ENCODE results near the gene OPN4. TPM values are rescaled to one million over a fixed set of nuclear protein-coding genes. Genes with fewer than 3 reads are reported as not detected.

OPN4 gene
- total RNA-seq, 2 donors from 2014 or later: 0.19 to 0.31 TPM

DNA sequence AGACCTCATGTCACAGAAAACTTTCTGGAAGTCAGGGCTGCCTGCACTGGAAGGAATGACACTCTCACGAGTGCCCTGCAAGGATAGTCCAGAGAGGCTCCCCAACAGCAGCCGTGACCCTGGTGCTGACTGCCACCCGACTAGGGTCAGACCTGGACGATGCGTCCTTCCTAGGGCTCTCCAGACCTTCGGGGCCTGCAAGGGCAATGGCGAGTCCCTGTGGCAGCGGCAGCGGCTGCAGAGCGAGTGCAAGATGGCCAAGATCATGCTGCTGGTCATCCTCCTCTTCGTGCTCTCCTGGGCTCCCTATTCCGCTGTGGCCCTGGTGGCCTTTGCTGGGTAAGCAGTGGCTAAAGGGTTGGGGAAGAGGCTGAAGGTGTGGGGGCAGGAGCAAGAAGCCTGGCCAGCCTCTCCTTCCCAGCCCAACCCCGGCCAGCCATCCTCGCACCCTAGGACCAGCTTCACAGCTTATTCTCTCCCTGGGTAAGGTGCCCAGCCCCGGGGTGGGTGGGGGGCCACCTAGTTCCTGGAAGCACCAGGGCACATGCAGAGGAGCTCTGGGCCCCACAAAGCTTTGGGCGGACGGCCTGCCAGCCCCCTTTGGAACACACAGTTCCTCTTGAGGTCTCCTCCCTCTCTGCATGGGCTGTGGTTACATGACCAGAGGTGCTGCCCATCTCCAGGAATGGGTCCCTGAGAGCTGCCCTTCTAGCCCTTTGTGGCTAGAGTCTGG is 5.5 kb downstream of the OPN4 start:
- peaks cover 0 to 62% of the 10 kb centered on the region in 2 donors for H3K4me1 ChIP-seq
- no peak for DNase-seq (ENCODE audit: low spot score)
- H3K27me3 ChIP-seq: no peaks in the 10 kb centered on the region
- no peak overlapping the region for H3K4me3 ChIP-seq
- H3K36me3 ChIP-seq: no peaks in the 10 kb centered on the region
- no peaks in the 10 kb centered on the region for H3K9me3 ChIP-seq
- TF ChIP-seq, protein P1, sequence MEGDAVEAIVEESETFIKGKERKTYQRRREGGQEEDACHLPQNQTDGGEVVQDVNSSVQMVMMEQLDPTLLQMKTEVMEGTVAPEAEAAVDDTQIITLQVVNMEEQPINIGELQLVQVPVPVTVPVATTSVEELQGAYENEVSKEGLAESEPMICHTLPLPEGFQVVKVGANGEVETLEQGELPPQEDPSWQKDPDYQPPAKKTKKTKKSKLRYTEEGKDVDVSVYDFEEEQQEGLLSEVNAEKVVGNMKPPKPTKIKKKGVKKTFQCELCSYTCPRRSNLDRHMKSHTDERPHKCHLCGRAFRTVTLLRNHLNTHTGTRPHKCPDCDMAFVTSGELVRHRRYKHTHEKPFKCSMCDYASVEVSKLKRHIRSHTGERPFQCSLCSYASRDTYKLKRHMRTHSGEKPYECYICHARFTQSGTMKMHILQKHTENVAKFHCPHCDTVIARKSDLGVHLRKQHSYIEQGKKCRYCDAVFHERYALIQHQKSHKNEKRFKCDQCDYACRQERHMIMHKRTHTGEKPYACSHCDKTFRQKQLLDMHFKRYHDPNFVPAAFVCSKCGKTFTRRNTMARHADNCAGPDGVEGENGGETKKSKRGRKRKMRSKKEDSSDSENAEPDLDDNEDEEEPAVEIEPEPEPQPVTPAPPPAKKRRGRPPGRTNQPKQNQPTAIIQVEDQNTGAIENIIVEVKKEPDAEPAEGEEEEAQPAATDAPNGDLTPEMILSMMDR (IDR thresholded peaks at IDR 0.05): no peak
- peak overlapping the region in 1 of 2 donors; percentile 91 for H3K27ac ChIP-seq

DNA sequence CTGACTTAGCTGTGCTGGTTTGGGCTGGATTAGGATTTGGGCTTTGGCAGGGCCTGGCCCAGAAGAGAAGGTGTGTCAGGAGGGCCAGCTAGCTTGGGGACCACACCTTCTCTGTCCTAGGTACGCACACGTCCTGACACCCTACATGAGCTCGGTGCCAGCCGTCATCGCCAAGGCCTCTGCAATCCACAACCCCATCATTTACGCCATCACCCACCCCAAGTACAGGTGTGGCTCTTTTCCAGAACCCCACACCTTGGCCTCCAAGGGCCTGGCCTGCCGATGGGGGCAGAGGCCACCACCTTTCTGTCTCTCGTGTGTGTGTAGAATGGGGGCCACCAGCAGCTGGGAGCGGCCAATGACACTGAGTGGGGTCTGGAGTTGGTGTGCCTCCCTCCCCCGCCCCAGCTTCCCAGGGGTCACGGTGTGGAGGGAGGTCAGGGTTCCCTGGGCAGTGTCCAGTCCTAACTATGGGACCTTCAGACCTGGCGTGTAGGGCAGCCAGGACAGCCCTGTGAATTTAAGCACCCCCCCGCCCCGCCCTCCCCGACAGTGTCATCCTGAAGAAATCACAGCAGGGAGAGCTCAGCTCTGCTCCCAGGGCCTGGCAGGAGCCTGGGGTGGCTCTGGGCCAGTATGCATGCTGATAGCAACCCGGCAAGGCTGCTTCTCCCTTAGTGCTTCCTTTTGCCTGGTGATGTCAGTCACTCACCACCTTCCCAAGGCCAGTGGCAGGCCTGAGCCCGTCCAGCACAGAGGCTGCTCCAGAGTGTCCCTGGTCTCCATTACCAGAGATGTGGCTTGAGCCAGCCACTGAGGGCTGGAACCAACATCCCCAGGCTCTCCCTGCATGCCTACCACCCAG is 7.0 kb downstream of the OPN4 start:
- no peak for DNase-seq (ENCODE audit: low spot score)
- Histone ChIP-seq H3K4me1 (peaks cover 0 to 77% of the 10 kb centered on the region in 2 donors), H3K4me3 (no peak overlapping the region), H3K9me3 (no peaks in the 10 kb centered on the region), H3K27me3 (no peaks in the 10 kb centered on the region), H3K36me3 (no peaks in the 10 kb centered on the region), H3K27ac (peak overlapping the region; percentile 91 to 98)
- TF ChIP-seq, protein P1 (IDR thresholded peaks at IDR 0.05): no peak

DNA sequence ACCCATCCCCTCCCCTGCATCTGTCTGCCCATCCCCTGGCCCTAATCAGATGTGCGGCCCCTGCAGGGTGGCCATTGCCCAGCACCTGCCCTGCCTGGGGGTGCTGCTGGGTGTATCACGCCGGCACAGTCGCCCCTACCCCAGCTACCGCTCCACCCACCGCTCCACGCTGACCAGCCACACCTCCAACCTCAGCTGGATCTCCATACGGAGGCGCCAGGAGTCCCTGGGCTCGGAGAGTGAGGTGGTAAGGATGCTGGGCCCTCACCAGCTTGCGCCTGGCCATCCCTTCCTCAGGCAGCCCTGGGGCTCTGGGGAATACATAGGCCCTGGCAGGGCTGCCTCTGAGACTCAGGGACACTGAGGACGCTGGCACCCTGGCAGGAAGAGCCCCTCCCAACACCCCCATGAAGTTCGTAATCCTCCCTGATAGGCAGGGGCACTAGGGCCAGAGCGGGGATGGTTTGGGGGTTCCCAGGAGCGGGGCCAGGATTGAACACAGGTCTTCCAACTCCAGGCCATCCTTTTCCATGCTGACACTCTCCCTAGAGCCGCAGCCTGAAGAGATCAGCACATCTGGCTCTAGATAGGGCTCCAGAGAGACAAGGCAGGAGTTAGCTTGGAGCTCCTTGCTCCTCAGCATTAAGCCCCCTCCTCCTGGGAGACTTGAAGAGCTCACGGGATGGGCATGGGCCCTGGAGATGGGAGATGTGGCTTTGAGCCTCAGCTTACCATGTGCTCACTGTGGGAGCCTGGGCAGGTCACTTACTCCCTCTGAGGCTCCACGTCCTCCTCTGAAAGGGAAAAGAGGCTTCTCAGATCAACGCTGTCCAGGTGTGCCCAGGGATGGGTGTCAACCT is 8.1 kb downstream of the OPN4 start:
- Histone ChIP-seq H3K27me3 (no peaks in the 10 kb centered on the region), H3K4me3 (no peak overlapping the region), H3K4me1 (peaks cover 0 to 87% of the 10 kb centered on the region in 2 donors), H3K9me3 (no peaks in the 10 kb centered on the region), H3K36me3 (no peaks in the 10 kb centered on the region), H3K27ac (peak overlapping the region; percentile 91 to 98)
- DNase-seq (ENCODE audit: low spot score): no peak
- TF ChIP-seq, protein P1 (IDR thresholded peaks at IDR 0.05): no peak

DNA sequence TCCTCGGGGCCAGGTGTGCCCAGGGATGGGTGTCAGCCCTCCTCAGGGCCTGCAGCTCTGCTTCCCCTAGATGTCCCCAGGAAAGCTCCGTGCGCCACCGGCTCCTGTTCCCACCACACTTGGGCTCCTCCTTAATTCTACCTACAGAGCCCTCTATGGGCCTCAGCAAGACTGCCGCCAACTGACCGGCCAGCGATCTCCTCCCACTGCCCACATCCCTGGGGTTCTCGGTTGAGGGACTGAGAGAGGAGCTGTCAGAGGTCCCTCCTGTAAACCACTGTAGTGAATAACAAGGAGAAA is 8.6 kb downstream of the OPN4 start:
- Histone ChIP-seq H3K27ac (peak overlapping the region; percentile 91 to 98), H3K36me3 (no peaks in the 10 kb centered on the region), H3K4me3 (no peak overlapping the region), H3K9me3 (no peaks in the 10 kb centered on the region), H3K27me3 (no peaks in the 10 kb centered on the region), H3K4me1 (peaks cover 0 to 92% of the 10 kb centered on the region in 2 donors)
- DNase-seq (ENCODE audit: low spot score): no peak
- TF ChIP-seq, protein P1 (IDR thresholded peaks at IDR 0.05): no peak

DNA sequence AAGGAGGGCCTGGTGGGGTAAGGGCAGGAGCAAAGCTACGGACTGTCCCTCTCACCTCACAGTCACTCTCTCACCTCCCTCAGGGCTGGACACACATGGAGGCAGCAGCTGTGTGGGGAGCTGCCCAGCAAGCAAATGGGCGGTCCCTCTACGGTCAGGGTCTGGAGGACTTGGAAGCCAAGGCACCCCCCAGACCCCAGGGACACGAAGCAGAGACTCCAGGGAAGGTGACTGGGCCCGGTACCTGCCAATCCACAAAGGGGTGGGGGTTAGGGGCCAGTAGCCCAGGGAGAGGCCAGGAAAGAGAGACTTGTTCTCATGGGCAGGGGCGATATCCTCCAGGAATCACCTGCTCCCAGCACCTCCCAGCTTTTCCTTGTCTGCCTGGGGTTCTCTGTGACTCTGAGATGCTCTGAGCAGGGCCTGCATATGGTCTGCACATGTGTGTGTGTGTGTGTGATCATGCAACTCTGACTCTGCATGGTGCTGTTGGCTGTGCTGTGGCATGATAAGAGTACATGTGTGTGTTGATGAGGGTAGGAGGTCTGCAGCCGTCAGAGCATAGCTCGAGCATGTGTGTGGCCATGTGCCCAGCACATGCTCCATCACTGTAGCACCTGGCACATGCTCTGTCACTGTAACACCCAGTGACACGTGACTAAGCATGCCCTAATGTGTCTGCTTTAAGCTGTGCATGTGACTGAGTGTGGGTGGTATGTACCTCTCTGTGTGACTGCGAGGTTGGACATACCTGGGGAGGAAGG is 9.4 kb downstream of the OPN4 start:
- Histone ChIP-seq H3K4me1 (peaks cover 0 to 85% of the 10 kb centered on the region in 2 donors), H3K27me3 (no peaks in the 10 kb centered on the region), H3K9me3 (no peaks in the 10 kb centered on the region), H3K4me3 (no peak overlapping the region), H3K27ac (peak overlapping the region; percentile 91 to 98), H3K36me3 (peaks cover 3% of the 10 kb centered on the region)
- TF ChIP-seq, protein P1 (IDR thresholded peaks at IDR 0.05): no peak
- DNase-seq (ENCODE audit: low spot score): no peak

All from right atrium auricular region (tissue), 2 donors.